Peyer's patch (tissue), 4 donors: Measurements from ENCODE around the gene C16orf90.

ENCODE experiments used
- POLR2A ChIP-seq, 2 donors: fragments of 450-650 bp; IDR thresholded peaks; one replicate each; pipeline ENCODE4 v1.5.1; 2017; ENCODE audit warnings: antibody characterized with exemption in 2 of 2, mild to moderate bottlenecking in 2 of 2, moderate library complexity in 2 of 2
- TF ChIP-seq, protein P1 (sequence below), 6 experiments: fragments of 450-650 bp in 4 of 6; fragments of 200-600 bp in 2 of 6; sonication (generic) in 1 of 6; IDR thresholded peaks; one replicate each; pipeline ENCODE4 v1.5.1; 2017 to 2019; ENCODE audit warnings: antibody characterized with exemption in 6 of 6, mild to moderate bottlenecking in 3 of 6, moderate library complexity in 1 of 6

DNA sequence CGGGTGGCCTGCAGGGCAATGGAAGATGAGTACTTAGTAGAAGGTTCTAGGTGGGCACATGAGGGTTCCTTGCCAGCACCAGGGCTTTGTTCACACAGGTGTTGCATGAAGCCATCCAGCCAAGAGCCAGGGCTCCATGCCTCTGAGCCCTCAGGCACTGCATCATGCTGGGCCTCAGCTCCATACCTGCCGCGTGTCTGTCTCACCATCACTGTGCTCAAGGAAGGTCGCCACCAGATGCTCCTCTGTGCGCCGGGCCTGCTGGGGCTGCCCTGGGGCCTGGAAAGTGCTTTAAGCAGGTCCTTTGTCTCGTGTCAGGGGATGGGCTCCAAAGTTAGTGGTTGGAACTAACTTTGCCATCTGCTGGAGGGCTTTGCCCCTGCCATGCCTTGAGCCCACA, 25.6 kb downstream of the C16orf90 start:
- TF ChIP-seq, protein P1, sequence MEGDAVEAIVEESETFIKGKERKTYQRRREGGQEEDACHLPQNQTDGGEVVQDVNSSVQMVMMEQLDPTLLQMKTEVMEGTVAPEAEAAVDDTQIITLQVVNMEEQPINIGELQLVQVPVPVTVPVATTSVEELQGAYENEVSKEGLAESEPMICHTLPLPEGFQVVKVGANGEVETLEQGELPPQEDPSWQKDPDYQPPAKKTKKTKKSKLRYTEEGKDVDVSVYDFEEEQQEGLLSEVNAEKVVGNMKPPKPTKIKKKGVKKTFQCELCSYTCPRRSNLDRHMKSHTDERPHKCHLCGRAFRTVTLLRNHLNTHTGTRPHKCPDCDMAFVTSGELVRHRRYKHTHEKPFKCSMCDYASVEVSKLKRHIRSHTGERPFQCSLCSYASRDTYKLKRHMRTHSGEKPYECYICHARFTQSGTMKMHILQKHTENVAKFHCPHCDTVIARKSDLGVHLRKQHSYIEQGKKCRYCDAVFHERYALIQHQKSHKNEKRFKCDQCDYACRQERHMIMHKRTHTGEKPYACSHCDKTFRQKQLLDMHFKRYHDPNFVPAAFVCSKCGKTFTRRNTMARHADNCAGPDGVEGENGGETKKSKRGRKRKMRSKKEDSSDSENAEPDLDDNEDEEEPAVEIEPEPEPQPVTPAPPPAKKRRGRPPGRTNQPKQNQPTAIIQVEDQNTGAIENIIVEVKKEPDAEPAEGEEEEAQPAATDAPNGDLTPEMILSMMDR (IDR thresholded peaks at IDR 0.05) = no peak
- TF ChIP-seq POLR2A (IDR thresholded peaks at IDR 0.05) = no peak
